Ishikawa (cell line): ENCODE results near the gene TSFM.

Source experiments
- EP300 ChIP-seq: IDR thresholded peaks from 2 replicates; pipeline ENCODE4 v1.6.1; 2012; ENCODE audit warnings: borderline replicate concordance
- FOXM1 ChIP-seq: IDR thresholded peaks from 2 replicates; pipeline ENCODE4 v1.6.1; 2012; ENCODE audit warnings: low read depth, borderline replicate concordance
- TCF12 ChIP-seq: IDR thresholded peaks from 2 replicates; pipeline ENCODE4 v1.6.1; 2012; ENCODE audit warnings: low read depth
- TEAD4 ChIP-seq: IDR thresholded peaks from 2 replicates; pipeline ENCODE4 v1.6.1; 2012
- USF1 ChIP-seq: IDR thresholded peaks from 2 replicates; pipeline ENCODE4 v1.6.1; 2012
- YY1 ChIP-seq: IDR thresholded peaks from 2 replicates; pipeline ENCODE4 v1.6.1; 2012; ENCODE audit warnings: low read depth
- TF ChIP-seq, protein P1 (sequence below): IDR thresholded peaks from 2 replicates; pipeline ENCODE4 v1.6.1; 2012

GRCh38 chr12:57771236-57771872, 11.2 kb upstream of the TSFM start:
- TF ChIP-seq, protein P1, sequence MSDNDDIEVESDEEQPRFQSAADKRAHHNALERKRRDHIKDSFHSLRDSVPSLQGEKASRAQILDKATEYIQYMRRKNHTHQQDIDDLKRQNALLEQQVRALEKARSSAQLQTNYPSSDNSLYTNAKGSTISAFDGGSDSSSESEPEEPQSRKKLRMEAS, result no peak
- TF ChIP-seq EP300 (no peak), USF1 (no peak), FOXM1 (no peak), TEAD4 (no peak), TCF12 (no peak), YY1 (no peak)
